HUES6 (cell line): ENCODE results near the gene FERMT2.
"Not testable (repeated sequence)": the region's sequence is repeated elsewhere in the genome, so short reads cannot be mapped to it uniquely, and the experiment has no call there.

Source experiments
- H3K27ac ChIP-seq: 2 replicates; pipeline ENCODE4 v1.7.0; 2013; ENCODE audit warnings: low read depth, mild to moderate bottlenecking, low read length, inconsistent platforms
- H3K27me3 ChIP-seq: 2 replicates; pipeline ENCODE4 v1.6.1; 2013; ENCODE audit warnings: low read length; ENCODE audit not compliant: control insufficient read depth, insufficient read depth
- H3K36me3 ChIP-seq: 2 replicates; pipeline ENCODE4 v1.6.1; 2013; ENCODE audit warnings: low read length; ENCODE audit not compliant: control insufficient read depth, insufficient read depth
- H3K4me1 ChIP-seq: 2 replicates; pipeline ENCODE4 v1.6.1; 2013; ENCODE audit warnings: low read length; ENCODE audit not compliant: control insufficient read depth, insufficient read depth
- H3K4me3 ChIP-seq: 2 replicates; pipeline ENCODE4 v1.5.1; 2013; ENCODE audit warnings: low read depth, low read length
- H3K9ac ChIP-seq: one replicate; pipeline ENCODE4 v1.6.1; 2013; ENCODE audit warnings: mild to moderate bottlenecking, low read length
- H3K9me3 ChIP-seq: 2 replicates; pipeline ENCODE4 v1.6.1; 2013; ENCODE audit warnings: low read depth, low read length; ENCODE audit not compliant: control insufficient read depth, insufficient read depth

Gene FERMT2

DNA sequence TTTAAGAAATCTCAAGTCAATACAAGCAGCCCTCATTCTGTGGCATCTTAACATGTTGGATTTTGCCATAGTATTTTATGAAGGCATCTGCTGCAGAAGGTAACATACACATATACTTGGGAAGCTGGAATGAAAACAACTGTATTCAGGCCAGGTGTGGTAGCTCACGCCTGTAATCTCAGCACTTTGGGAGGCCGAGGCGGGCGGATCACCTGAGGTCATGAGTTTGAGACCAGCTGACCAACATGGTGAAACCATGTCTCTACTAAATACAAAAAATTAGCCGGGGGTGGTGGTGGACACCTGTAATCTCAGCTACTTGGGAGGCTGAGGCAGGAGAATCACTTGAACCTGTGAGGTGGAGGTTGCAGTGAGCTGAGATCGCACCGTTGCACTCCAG is 86.0 kb downstream of the FERMT2 start:
- not testable (repeated sequence) for H3K27ac ChIP-seq, H3K27me3 ChIP-seq, H3K9me3 ChIP-seq, H3K4me3 ChIP-seq, H3K9ac ChIP-seq
- peaks cover 86% of the 10 kb centered on the region for H3K36me3 ChIP-seq
- H3K4me1 ChIP-seq: peaks cover 12% of the 10 kb centered on the region; the same call in 1 of the 2 replicates

DNA sequence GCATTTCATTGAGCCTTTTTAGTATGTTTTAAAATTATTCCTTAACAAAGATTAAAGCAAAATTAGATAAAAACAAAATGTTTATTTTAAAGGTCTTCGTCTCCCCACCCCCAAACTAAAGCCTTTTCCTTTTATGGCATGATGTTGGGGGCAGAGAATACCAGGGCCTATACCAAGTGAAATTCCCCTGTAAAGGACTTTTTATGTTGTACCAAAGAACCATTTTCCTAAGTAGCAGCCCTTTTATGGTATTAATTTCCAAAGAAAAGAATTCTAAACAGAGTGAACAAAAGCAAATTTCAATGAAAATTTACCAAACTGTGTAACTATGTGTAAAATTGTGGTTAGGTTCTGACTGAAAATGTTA is 87.5 kb downstream of the FERMT2 start:
- H3K4me1 ChIP-seq: peaks cover 12% of the 10 kb centered on the region; the same call in 1 of the 2 replicates
- peaks cover 84% of the 10 kb centered on the region for H3K36me3 ChIP-seq
- H3K4me3 ChIP-seq: no peak overlapping the region
- H3K27ac ChIP-seq: peak overlapping the region; percentile 67; the same call in 1 of the 2 replicates
- H3K9ac ChIP-seq: no peak overlapping the region
- no peaks in the 10 kb centered on the region for H3K9me3 ChIP-seq
- no peaks in the 10 kb centered on the region for H3K27me3 ChIP-seq

DNA sequence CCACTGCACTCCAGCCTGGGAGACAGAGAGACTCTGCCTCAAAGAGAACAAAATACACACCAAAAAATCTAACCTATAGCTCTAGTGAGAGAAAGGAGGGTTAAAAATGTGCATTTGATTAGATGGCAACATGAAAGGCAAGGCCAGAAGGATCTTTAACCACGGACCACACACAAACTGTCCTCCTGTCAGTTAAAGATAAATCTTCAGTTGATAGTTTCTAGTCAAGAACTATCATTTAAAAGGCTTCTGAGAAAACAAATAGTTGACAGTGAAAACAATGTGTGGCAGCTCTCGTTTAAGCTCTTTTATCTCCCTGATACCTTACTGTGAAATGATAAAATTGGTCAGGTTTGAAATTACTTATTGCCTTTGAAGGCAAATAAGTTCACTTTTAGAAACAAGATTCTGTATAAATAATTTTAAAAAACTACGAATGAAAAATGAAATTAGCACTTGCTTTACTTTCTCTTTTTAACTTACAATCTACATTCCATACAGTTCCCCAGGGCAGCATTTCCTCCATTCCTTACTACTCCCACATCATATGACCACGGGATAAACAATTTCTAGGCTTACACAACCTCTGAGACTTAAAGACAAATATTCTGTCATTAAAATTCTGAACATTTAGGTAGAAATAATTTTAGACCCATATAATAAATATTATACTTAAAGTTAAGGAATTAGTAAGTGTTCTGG is 88.1 kb downstream of the FERMT2 start:
- Histone ChIP-seq H3K4me1 (peaks cover 12% of the 10 kb centered on the region; the same call in 1 of the 2 replicates), H3K9ac (no peak overlapping the region), H3K27ac (no peak overlapping the region; the same call in 1 of the 2 replicates), H3K9me3 (no peaks in the 10 kb centered on the region), H3K4me3 (no peak overlapping the region), H3K27me3 (no peaks in the 10 kb centered on the region), H3K36me3 (peaks cover 84% of the 10 kb centered on the region)

DNA sequence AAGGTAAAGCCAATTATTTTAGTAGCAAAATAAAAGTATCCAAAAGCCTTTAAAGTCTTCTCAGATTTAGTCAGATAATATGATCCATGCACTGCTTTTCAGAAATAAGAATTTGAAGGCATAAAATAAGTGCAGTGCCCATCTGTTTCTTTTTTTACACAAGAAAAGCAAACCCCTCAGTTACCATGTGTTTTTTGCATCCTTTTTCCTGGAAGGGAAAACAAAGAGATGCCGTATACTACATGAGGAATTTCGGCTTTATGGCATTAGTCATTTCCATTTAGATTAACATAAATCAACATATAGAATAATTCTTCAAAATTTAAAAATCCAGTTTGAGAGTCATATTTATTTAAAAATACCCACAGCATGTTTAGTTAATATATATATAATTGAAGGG is 89.4 kb downstream of the FERMT2 start:
- Histone ChIP-seq H3K36me3 (peaks cover 85% of the 10 kb centered on the region), H3K27ac (peak overlapping the region; percentile 49; the same call in 1 of the 2 replicates), H3K4me1 (peaks cover 12% of the 10 kb centered on the region; the same call in 1 of the 2 replicates), H3K9me3 (no peaks in the 10 kb centered on the region), H3K4me3 (no peak overlapping the region), H3K27me3 (no peaks in the 10 kb centered on the region), H3K9ac (no peak overlapping the region)

DNA sequence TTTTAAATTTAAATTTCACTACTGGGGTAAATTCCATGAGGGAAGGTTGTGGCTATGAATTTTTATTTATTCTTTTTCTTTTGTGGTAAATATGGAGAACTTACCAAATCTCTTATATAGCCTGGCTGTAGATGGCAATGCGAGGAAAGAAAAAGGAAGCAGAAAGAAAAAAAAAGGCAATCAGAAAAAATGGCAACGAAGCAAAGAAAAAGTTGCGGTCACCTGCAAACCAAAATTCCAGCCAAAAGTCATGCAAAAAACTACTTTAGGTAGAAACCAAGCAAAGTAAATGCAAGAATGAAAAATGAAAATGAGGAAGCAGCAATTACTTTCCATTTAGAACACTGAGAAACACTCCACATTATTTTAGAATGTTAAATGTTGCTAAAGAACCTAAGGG is 89.9 kb downstream of the FERMT2 start:
- Histone ChIP-seq H3K36me3 (peaks cover 84% of the 10 kb centered on the region), H3K9ac (no peak overlapping the region), H3K27ac (peak overlapping the region; percentile 49; the same call in 1 of the 2 replicates), H3K4me1 (peaks cover 12% of the 10 kb centered on the region; the same call in 1 of the 2 replicates), H3K9me3 (no peaks in the 10 kb centered on the region), H3K4me3 (no peak overlapping the region), H3K27me3 (no peaks in the 10 kb centered on the region)

DNA sequence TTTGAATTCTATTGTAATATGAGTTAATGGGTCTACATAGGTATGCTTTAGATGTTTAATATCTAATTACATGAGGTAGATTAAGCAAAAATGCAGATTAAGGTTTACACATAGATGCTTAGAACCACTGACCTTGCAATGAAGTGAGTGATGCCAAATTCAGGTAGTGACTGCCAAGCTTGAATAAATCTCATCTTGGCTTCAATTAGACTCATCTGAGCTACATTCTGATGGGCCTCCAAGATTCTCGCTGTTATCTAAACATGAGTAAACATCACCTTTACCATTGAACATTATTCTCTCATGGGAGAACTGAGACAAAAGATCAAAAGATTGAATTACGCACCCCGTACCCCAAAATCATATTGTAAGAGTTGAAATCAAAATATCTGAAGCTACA is 90.6 kb downstream of the FERMT2 start:
- no peaks in the 10 kb centered on the region for H3K27me3 ChIP-seq
- no peak overlapping the region for H3K4me3 ChIP-seq
- H3K9me3 ChIP-seq: no peaks in the 10 kb centered on the region
- H3K27ac ChIP-seq: no peak overlapping the region
- H3K9ac ChIP-seq: no peak overlapping the region
- H3K36me3 ChIP-seq: peaks cover 77% of the 10 kb centered on the region
- peaks cover 12% of the 10 kb centered on the region; the same call in 1 of the 2 replicates for H3K4me1 ChIP-seq

DNA sequence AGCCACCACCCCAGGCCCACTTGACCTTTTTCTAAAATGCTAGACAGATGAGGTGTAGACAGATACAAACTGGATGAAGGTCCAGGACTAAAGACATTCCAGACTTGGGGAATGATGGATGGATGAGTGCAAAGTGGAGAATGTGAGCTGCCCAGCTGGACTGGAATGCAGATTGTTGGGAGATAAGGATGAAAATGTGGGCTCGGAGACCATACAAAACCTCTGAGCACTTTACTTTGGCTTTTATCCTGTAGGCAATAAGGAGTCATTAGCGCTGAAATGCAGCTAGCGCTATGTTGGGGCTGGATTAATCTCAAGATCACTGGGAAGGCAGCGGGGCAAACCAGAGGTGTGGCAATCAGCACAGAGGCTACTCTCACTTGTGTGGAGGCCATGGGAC is 94.7 kb downstream of the FERMT2 start:
- no peak overlapping the region for H3K9ac ChIP-seq
- no peaks in the 10 kb centered on the region for H3K27me3 ChIP-seq
- peaks cover 16% of the 10 kb centered on the region for H3K4me1 ChIP-seq
- H3K4me3 ChIP-seq: no peak overlapping the region
- H3K36me3 ChIP-seq: peaks cover 47% of the 10 kb centered on the region
- H3K27ac ChIP-seq: no peak overlapping the region; the same call in 1 of the 2 replicates
- H3K9me3 ChIP-seq: no peaks in the 10 kb centered on the region

DNA sequence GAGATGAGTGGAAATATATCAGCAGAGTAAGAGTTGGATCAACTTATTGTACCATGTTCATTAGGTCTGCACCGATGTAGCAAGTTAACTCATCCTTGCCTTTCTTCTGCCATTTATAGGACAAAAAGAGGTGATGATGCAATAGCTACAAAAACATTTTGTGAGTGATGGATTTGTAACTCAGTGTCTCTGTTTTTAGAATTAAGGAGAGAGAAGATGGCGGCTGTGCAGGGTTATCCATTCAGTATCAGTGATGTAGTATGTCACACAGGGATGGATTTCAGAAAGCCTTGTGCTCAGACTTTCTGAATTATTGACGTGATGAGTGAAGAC is 97.4 kb downstream of the FERMT2 start:
- H3K27me3 ChIP-seq: no peaks in the 10 kb centered on the region
- peaks cover 14% of the 10 kb centered on the region for H3K4me1 ChIP-seq
- H3K36me3 ChIP-seq: peaks cover 24% of the 10 kb centered on the region
- H3K9ac ChIP-seq: peak overlapping the region; percentile 20
- no peaks in the 10 kb centered on the region for H3K9me3 ChIP-seq
- no peak overlapping the region for H3K4me3 ChIP-seq
- peak overlapping the region; percentile 65; the same call in 1 of the 2 replicates for H3K27ac ChIP-seq

DNA sequence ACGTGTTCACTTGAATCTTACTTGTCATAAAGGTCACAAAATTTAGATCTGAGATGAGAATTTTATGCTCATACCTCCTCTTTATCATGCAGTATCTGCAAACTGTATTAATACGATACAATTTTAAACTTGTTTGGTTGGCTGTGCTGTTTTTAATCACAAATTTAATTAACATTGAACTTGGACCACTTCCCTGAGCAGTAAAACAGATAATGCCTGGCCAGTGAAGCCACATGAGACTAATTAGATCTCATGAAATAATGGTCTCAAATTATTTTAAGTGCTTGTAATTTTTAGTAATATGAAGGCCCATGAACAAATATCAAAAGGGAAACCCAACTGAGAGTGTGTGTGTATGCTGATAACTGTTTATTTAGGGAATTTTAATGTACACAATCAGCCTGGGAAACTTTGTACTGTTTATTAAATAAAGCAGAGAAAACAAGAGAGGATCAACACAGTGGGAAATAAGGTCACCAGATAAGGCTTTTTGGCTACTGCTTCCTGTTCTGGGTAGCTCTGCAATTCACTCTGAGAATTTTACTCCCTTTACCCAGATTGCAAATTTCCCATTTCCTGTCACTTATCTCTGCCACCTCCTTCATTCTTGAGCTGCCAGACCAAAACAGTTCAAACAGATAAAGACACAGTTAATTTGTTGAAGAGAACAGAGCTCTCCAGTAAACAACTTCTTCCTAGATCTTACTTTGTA is 97.9 kb downstream of the FERMT2 start:
- Histone ChIP-seq H3K36me3 (peaks cover 19% of the 10 kb centered on the region), H3K4me1 (peaks cover 14% of the 10 kb centered on the region), H3K27ac (peak overlapping the region; percentile 65; the same call in 1 of the 2 replicates), H3K9me3 (no peaks in the 10 kb centered on the region), H3K27me3 (no peaks in the 10 kb centered on the region), H3K4me3 (no peak overlapping the region), H3K9ac (peak overlapping the region; percentile 20)

DNA sequence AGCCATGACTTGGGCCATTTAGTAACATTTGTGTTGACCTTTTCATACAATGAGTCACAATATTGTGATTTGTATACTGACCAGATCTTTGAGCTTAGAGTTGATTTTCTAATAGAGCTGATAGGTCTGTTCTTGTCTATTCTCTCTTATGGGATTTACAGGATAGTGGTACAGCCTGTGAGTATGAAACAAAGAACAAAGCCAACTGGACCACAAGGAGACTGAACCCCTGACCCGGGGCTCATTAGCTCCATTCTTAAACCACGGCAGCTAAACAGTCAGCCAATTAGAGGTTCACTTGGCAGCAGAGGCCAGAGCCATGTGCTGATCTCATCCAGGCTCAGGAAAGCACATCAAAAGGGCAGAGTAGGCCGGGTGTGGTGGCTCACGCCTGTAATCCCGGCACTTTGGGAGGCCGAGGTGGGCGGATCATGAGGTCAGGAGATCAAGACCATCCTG is 100.4 kb downstream of the FERMT2 start:
- no peak overlapping the region for H3K27ac ChIP-seq
- H3K9ac ChIP-seq: no peak overlapping the region
- H3K9me3 ChIP-seq: no peaks in the 10 kb centered on the region
- H3K4me3 ChIP-seq: no peak overlapping the region
- no peaks in the 10 kb centered on the region for H3K36me3 ChIP-seq
- H3K4me1 ChIP-seq: peaks cover 14% of the 10 kb centered on the region
- H3K27me3 ChIP-seq: no peaks in the 10 kb centered on the region

DNA sequence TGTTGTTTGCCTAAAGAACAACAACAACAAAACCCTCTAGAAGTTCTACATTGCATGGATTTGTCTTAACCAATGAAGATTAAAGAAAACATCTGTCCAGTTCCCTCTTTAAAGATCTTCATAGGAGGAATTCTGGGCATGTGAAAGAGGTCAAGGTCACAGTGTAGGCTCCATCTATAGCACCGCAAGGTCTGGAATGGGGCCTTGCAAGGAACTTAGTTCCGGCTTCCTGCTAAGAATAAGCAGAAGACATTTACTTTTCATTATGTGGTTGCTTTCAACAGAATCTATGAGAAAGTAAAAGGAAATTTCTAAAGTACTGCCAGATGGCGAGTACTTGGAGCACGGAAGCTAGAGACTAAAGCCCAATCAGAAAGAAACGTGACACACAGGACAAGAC is 102.2 kb downstream of the FERMT2 start:
- Histone ChIP-seq H3K4me3 (no peak overlapping the region), H3K27me3 (no peaks in the 10 kb centered on the region), H3K9me3 (no peaks in the 10 kb centered on the region), H3K9ac (no peak overlapping the region), H3K36me3 (no peaks in the 10 kb centered on the region), H3K27ac (no peak overlapping the region), H3K4me1 (peaks cover 26% of the 10 kb centered on the region)
